Activated CD8-positive, alpha-beta memory T cell treated with anti-CD3 and anti-CD28 coated beads for 24 hours (primary cell): ENCODE results near the gene BAG1.

Experiments used
- DNase-seq: peaks from one replicate; pipeline ENCODE4 v3.0.0-alpha.2; 2020

The BAG1 gene

DNA sequence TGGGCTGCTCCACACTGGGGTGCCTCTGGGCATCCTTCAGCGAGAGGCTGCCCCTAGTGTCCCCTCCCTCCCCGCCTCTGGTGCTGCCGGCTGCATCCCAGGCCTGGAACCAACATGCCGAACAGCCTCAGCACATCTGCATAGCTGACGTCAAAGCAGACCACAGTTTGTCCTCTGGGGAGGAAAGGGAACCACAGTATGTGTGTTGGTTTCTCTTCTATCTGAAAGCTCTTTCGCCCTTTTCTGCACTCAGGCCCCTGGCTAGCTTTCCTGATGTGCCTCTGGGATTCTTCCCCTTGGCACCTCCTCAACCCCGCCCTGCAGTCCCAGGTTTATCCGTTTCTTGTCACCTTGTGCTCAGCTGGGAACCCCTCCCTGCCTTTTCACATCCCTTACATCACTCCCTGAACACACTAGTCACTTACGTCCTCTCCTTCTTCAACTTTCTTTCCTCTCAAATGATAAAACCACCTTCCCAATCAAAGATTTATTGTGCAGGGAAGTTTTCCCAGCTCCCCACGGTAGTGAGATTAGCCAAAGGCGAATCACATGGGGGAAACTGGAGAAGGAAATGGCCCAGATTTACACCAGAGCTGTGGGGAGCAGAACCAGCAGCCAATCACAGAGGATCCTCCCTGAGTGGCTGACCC is 61.8 kb downstream of the BAG1 start:
- no peak for DNase-seq
